ENCODE data around the gene LRP1B. TPM values are rescaled to one million over a fixed set of nuclear protein-coding genes. Genes with fewer than 3 reads are reported as not detected.

LRP1B gene
- polyA plus RNA-seq, 1 donor from 2014 or later: 12.7 TPM

- H3K9me2 ChIP-seq (ENCODE audit: insufficient read depth, low read length): no peaks in the 10 kb centered on the region
- no peak overlapping the region for H3K27ac ChIP-seq (ENCODE audit: low read length)
- H3K4me3 ChIP-seq (ENCODE audit: low read length): no peak overlapping the region
- H3K79me2 ChIP-seq (replicated peaks; ENCODE audit: insufficient read depth, low read length): no peaks in the 10 kb centered on the region
- H3K4me2 ChIP-seq (ENCODE audit: low read length): no peak overlapping the region
- no peaks in the 10 kb centered on the region for H3K9me3 ChIP-seq (ENCODE audit: low read length)
- no peak overlapping the region for H3K9ac ChIP-seq (ENCODE audit: low read length)
- no peaks in the 10 kb centered on the region for H4K20me1 ChIP-seq (ENCODE audit: insufficient read depth)
- H3F3A ChIP-seq (ENCODE audit: insufficient read depth, low read length, poor library complexity, severe bottlenecking): no peaks in the 10 kb centered on the region
- TF ChIP-seq RAD21 (conservative IDR thresholded peaks at IDR 0.05) (no peak), EZH2 (IDR thresholded peaks at IDR 0.05; ENCODE audit: borderline replicate concordance, insufficient read depth, low read length, poor library complexity, severe bottlenecking) (no peak), TAF1 (IDR thresholded peaks at IDR 0.05; ENCODE audit: low read depth) (no peak)
- no peaks in the 10 kb centered on the region for H3K36me3 ChIP-seq (ENCODE audit: insufficient read depth, low read length)
- no peaks in the 10 kb centered on the region for H3K27me3 ChIP-seq (ENCODE audit: insufficient read depth, low read depth, low read length)
- H2AFZ ChIP-seq (ENCODE audit: low read depth, low read length): no peak overlapping the region
These were observed 464.6 kb downstream of the LRP1B start for GRCh38 chr2:141666191-141666590.

DNA sequence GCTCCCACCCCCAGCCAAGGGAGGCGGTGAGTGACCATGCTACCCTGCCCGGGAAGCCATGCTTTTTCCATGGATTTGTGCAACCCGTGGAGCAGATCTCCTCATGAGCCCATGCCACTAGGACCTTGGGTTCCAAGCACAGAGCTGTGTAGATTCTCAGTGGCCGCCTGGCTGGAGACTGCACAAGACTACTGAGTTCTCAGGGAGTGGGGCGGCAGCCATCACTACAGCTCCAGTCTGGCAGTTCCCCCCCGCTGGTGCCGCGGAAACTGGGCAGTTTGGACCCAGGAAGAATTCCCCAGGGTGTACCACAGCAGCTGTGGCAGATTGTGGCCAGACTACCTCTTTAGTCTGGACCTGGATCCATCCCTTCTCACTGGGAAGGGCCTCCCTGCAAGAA, 470.6 kb downstream of the LRP1B start:
- H3K9ac ChIP-seq (ENCODE audit: low read length): no peak overlapping the region
- no peaks in the 10 kb centered on the region for H3F3A ChIP-seq (ENCODE audit: insufficient read depth, low read length, poor library complexity, severe bottlenecking)
- H3K79me2 ChIP-seq (replicated peaks; ENCODE audit: insufficient read depth, low read length): no peaks in the 10 kb centered on the region
- H3K27me3 ChIP-seq (ENCODE audit: insufficient read depth, low read depth, low read length): no peaks in the 10 kb centered on the region
- no peak overlapping the region for H2AFZ ChIP-seq (ENCODE audit: low read depth, low read length)
- no peaks in the 10 kb centered on the region for H4K20me1 ChIP-seq (ENCODE audit: insufficient read depth)
- H3K9me2 ChIP-seq (ENCODE audit: insufficient read depth, low read length): no peaks in the 10 kb centered on the region
- no peak for TF ChIP-seq POLR2AphosphoS5 (IDR thresholded peaks at IDR 0.05)
- TF ChIP-seq REST (IDR thresholded peaks at IDR 0.05; ENCODE audit: borderline replicate concordance): no peak
- TF ChIP-seq EP300 (conservative IDR thresholded peaks at IDR 0.05; ENCODE audit: poor library complexity, severe bottlenecking): no peak
- TF ChIP-seq SMC3 (conservative IDR thresholded peaks at IDR 0.05; ENCODE audit: poor library complexity): no peak
- TF ChIP-seq TAF1 (IDR thresholded peaks at IDR 0.05; ENCODE audit: low read depth): no peak
- no peak for TF ChIP-seq RAD21 (conservative IDR thresholded peaks at IDR 0.05)
- TF ChIP-seq, protein P1, sequence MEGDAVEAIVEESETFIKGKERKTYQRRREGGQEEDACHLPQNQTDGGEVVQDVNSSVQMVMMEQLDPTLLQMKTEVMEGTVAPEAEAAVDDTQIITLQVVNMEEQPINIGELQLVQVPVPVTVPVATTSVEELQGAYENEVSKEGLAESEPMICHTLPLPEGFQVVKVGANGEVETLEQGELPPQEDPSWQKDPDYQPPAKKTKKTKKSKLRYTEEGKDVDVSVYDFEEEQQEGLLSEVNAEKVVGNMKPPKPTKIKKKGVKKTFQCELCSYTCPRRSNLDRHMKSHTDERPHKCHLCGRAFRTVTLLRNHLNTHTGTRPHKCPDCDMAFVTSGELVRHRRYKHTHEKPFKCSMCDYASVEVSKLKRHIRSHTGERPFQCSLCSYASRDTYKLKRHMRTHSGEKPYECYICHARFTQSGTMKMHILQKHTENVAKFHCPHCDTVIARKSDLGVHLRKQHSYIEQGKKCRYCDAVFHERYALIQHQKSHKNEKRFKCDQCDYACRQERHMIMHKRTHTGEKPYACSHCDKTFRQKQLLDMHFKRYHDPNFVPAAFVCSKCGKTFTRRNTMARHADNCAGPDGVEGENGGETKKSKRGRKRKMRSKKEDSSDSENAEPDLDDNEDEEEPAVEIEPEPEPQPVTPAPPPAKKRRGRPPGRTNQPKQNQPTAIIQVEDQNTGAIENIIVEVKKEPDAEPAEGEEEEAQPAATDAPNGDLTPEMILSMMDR (IDR thresholded peaks at IDR 0.05; ENCODE audit: poor library complexity, severe bottlenecking): no peak
- TF ChIP-seq MXI1 (conservative IDR thresholded peaks at IDR 0.05; ENCODE audit: poor library complexity, severe bottlenecking): no peak
- TF ChIP-seq EZH2 (IDR thresholded peaks at IDR 0.05; ENCODE audit: borderline replicate concordance, insufficient read depth, low read length, poor library complexity, severe bottlenecking): no peak
- H3K36me3 ChIP-seq (ENCODE audit: insufficient read depth, low read length): no peaks in the 10 kb centered on the region
- H3K4me2 ChIP-seq (ENCODE audit: low read length): no peak overlapping the region
- H3K9me3 ChIP-seq (ENCODE audit: low read length): no peaks in the 10 kb centered on the region
- H3K4me3 ChIP-seq (ENCODE audit: low read length): no peak overlapping the region
- H3K27ac ChIP-seq (ENCODE audit: low read length): no peak overlapping the region

DNA sequence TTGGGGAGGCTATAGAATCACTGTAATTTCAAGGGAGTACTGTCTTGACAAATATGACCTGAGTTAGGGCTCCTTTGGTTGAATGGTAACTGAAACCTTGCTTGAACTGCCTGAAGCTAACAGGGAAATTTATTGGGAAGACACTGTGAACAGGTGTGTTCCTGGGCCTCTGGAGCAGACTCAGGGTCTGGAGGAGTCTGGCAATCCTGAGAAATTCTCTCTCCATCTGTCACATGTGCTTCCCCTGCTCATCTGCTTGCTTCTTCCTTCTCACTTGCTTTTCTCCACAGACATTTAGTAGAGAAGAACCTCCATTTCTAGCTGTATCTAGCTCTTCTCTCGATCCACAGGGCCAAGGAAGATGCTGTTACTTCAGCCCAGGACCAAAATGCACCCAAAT, 476.5 kb downstream of the LRP1B start:
- Histone ChIP-seq H3K27me3 (ENCODE audit: insufficient read depth, low read depth, low read length) (no peaks in the 10 kb centered on the region), H3K9ac (ENCODE audit: low read length) (no peak overlapping the region), H2AFZ (ENCODE audit: low read depth, low read length) (no peak overlapping the region), H3K79me2 (replicated peaks; ENCODE audit: insufficient read depth, low read length) (no peaks in the 10 kb centered on the region), H3K9me3 (ENCODE audit: low read length) (no peaks in the 10 kb centered on the region), H3K4me2 (ENCODE audit: low read length) (no peak overlapping the region), H3K9me2 (ENCODE audit: insufficient read depth, low read length) (no peaks in the 10 kb centered on the region), H4K20me1 (ENCODE audit: insufficient read depth) (no peaks in the 10 kb centered on the region), H3K36me3 (ENCODE audit: insufficient read depth, low read length) (no peaks in the 10 kb centered on the region), H3K4me3 (ENCODE audit: low read length) (no peak overlapping the region), H3F3A (ENCODE audit: insufficient read depth, low read length, poor library complexity, severe bottlenecking) (no peaks in the 10 kb centered on the region), H3K27ac (ENCODE audit: low read length) (no peak overlapping the region)
- TF ChIP-seq TAF1 (IDR thresholded peaks at IDR 0.05; ENCODE audit: low read depth): no peak
- no peak for TF ChIP-seq EZH2 (IDR thresholded peaks at IDR 0.05; ENCODE audit: borderline replicate concordance, insufficient read depth, low read length, poor library complexity, severe bottlenecking)
- no peak for TF ChIP-seq POLR2AphosphoS5 (IDR thresholded peaks at IDR 0.05)
- TF ChIP-seq SMC3 (conservative IDR thresholded peaks at IDR 0.05; ENCODE audit: poor library complexity): no peak
- TF ChIP-seq, protein P1 (IDR thresholded peaks at IDR 0.05; ENCODE audit: poor library complexity, severe bottlenecking): no peak
- no peak for TF ChIP-seq MXI1 (conservative IDR thresholded peaks at IDR 0.05; ENCODE audit: poor library complexity, severe bottlenecking)
- TF ChIP-seq EP300 (conservative IDR thresholded peaks at IDR 0.05; ENCODE audit: poor library complexity, severe bottlenecking): no peak
- no peak for TF ChIP-seq REST (IDR thresholded peaks at IDR 0.05; ENCODE audit: borderline replicate concordance)
- no peak for TF ChIP-seq RAD21 (conservative IDR thresholded peaks at IDR 0.05)

All from neural cell (in vitro differentiated cells).